Loucy (cell line): ENCODE data around the gene SRSF4.

Experiments
- H2AFZ ChIP-seq: fragments of 200-600 bp; sonication (generic); 2 replicates; pipeline ENCODE4 v1.6.0; 2016; ENCODE audit warnings: antibody characterized with exemption, mild to moderate bottlenecking, low read length, moderate library complexity
- H3F3A ChIP-seq: fragments of 200-600 bp; 2 replicates; pipeline ENCODE4 v1.6.0; 2016; ENCODE audit warnings: antibody characterized with exemption, low read depth, mild to moderate bottlenecking
- H3K27me3 ChIP-seq: fragments of 200-600 bp; sonication (generic); 2 replicates; pipeline ENCODE4 v1.6.1; 2014; ENCODE audit warnings: low read length, mild to moderate bottlenecking; ENCODE audit not compliant: insufficient read depth, poor library complexity, severe bottlenecking
- H3K36me3 ChIP-seq: fragments of 200-600 bp; sonication (generic); 2 replicates; pipeline ENCODE4 v1.6.1; 2016; ENCODE audit warnings: low read length; ENCODE audit not compliant: insufficient read depth
- H3K4me1 ChIP-seq: fragments of 200-600 bp; sonication (generic); 2 replicates; pipeline ENCODE4 v1.5.1; 2014; ENCODE audit warnings: low read length, mild to moderate bottlenecking; ENCODE audit not compliant: insufficient read depth, poor library complexity, severe bottlenecking
- H3K4me2 ChIP-seq: fragments of 200-600 bp; sonication (generic); 2 replicates; pipeline ENCODE4 v1.6.0; 2014; ENCODE audit warnings: antibody characterized with exemption, low read length, low read depth, mild to moderate bottlenecking; ENCODE audit not compliant: poor library complexity, severe bottlenecking
- H3K4me3 ChIP-seq: fragments of 200-600 bp; sonication (generic); 2 replicates; pipeline ENCODE4 v1.5.1; 2014; ENCODE audit warnings: low read length, mild to moderate bottlenecking, mixed read lengths; ENCODE audit not compliant: poor library complexity, severe bottlenecking
- H3K79me2 ChIP-seq: fragments of 200-600 bp; sonication (generic); 2 replicates; pipeline ENCODE4 v1.6.1; 2014; ENCODE audit warnings: low read length; ENCODE audit not compliant: insufficient read depth
- H3K9ac ChIP-seq: fragments of 200-600 bp; sonication (generic); 2 replicates; pipeline ENCODE4 v1.6.0; 2014; ENCODE audit warnings: mild to moderate bottlenecking, low read depth, low read length, moderate library complexity; ENCODE audit not compliant: poor library complexity, severe bottlenecking
- H3K9me2 ChIP-seq: fragments of 200-600 bp; sonication (generic); replicated peaks from 2 replicates; pipeline ENCODE4 v1.6.1; 2016; ENCODE audit warnings: low read depth, low read length, mixed read lengths
- H3K9me3 ChIP-seq: fragments of 200-600 bp; sonication (generic); 2 replicates; pipeline ENCODE4 v1.6.1; 2014; ENCODE audit warnings: mild to moderate bottlenecking, antibody characterized with exemption, low read length, low read depth; ENCODE audit not compliant: insufficient read depth
- H4K20me1 ChIP-seq: fragments of 200-600 bp; sonication (generic); 2 replicates; pipeline ENCODE4 v1.6.0; 2014; ENCODE audit warnings: antibody characterized with exemption, low read length, mild to moderate bottlenecking; ENCODE audit not compliant: insufficient read depth, poor library complexity, severe bottlenecking
- EZH2phosphoT487 ChIP-seq: fragments of 200-600 bp; IDR thresholded peaks from 2 replicates; pipeline ENCODE4 v1.6.1; 2018; ENCODE audit warnings: antibody characterized with exemption, mild to moderate bottlenecking, moderate library complexity, borderline replicate concordance
- TF ChIP-seq, protein P1 (sequence below): fragments of 200-600 bp; sonication (generic); conservative IDR thresholded peaks from 2 replicates; pipeline ENCODE4 v1.5.1; 2014; ENCODE audit warnings: mild to moderate bottlenecking, antibody characterized with exemption, low read length

The SRSF4 gene

DNA sequence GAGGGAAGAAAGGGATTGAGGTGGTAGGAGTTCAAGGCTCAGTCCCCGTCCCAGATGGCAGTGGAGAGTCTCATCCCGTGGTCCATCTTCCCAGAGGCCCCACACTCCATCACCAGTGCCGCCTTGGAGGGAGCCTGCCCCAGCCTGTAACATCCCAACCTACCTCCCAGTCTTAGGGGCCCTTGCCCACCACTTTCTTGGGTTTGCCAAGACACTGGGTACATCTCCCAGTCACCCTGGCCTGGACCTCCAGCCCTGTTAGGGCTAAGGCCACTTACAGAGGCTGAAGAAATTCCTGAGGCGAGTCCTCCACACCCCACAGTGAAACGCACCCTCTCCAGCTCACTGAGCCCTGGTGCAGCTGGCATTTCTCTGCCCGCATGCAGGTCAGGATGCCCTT is 61.3 kb downstream of the SRSF4 start:
- Histone ChIP-seq H3K4me3 (no peak overlapping the region), H4K20me1 (no peaks in the 10 kb centered on the region), H2AFZ (no peak overlapping the region), H3K9me2 (no peaks in the 10 kb centered on the region), H3K4me2 (no peak overlapping the region), H3K27me3 (no peaks in the 10 kb centered on the region), H3F3A (no peaks in the 10 kb centered on the region), H3K79me2 (no peaks in the 10 kb centered on the region), H3K9ac (no peak overlapping the region), H3K36me3 (peaks cover 21% of the 10 kb centered on the region; the same call in 1 of the 2 replicates), H3K9me3 (no peaks in the 10 kb centered on the region), H3K4me1 (no peaks in the 10 kb centered on the region)
- no peak for TF ChIP-seq EZH2phosphoT487
- TF ChIP-seq, protein P1, sequence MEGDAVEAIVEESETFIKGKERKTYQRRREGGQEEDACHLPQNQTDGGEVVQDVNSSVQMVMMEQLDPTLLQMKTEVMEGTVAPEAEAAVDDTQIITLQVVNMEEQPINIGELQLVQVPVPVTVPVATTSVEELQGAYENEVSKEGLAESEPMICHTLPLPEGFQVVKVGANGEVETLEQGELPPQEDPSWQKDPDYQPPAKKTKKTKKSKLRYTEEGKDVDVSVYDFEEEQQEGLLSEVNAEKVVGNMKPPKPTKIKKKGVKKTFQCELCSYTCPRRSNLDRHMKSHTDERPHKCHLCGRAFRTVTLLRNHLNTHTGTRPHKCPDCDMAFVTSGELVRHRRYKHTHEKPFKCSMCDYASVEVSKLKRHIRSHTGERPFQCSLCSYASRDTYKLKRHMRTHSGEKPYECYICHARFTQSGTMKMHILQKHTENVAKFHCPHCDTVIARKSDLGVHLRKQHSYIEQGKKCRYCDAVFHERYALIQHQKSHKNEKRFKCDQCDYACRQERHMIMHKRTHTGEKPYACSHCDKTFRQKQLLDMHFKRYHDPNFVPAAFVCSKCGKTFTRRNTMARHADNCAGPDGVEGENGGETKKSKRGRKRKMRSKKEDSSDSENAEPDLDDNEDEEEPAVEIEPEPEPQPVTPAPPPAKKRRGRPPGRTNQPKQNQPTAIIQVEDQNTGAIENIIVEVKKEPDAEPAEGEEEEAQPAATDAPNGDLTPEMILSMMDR: no peak

DNA sequence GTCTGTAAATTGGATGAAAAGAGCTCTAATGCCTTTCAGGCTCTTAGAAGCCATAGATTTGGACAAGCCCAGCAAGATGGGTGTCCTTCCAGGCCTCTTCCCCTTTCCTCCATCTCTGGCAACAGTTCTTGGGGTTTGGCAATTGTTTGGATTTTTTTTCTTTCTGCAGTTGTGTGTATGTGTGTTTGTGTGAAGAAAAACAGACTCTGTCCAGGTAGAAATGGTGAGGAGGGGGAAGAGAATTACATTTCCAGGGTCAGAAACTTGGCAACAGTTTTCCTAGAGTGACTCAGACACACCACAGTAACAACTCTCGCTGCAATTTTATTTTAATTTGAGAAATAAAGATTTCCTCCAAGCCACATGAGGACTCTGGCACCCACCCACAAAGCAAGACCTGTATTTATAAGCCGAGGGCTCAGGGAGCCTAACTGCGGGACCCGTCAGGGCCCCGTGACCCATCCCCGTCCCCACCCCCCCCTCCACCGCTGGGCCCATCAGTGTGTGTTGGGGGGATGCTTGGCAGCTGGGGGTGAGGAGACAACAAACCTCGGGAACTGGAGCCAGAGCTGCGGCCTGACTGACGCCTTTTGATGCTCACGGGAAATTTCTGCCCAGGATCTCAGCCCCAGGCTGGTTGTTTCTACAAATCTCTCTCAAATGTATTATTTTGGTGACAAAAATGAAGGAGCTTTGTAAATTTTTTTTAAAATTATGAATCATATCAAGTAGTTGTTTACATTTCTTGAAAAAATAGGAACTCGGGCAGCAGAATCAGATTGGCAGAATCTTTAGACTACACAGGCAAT is 62.4 kb downstream of the SRSF4 start:
- Histone ChIP-seq H3F3A (no peaks in the 10 kb centered on the region), H3K79me2 (no peaks in the 10 kb centered on the region), H3K9me2 (no peaks in the 10 kb centered on the region), H3K9ac (no peak overlapping the region), H3K9me3 (no peaks in the 10 kb centered on the region), H3K4me3 (no peak overlapping the region), H3K36me3 (peaks cover 22% of the 10 kb centered on the region; the same call in 1 of the 2 replicates), H3K4me2 (no peak overlapping the region), H3K4me1 (no peaks in the 10 kb centered on the region), H2AFZ (no peak overlapping the region), H4K20me1 (no peaks in the 10 kb centered on the region), H3K27me3 (no peaks in the 10 kb centered on the region)
- TF ChIP-seq, protein P1: no peak
- no peak for TF ChIP-seq EZH2phosphoT487

DNA sequence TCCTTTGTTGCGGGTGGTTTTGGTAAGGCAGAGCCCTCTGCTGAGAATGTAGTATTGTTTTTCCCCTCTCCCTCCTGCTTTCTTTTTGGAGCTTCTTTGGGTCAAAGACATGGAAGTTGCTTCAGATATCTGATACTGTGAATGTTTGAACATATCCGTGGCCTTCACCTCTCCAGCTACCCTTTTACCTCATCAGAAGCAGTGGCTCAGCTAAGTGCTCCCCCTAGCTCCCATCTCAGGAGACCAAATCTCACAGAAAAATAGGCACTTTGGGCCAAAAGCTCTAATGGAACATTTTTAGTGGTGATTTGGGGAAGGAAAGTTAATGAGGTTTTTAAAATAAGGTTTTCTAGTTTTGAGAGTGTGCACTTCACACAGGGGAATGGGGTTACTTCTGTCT is 64.3 kb downstream of the SRSF4 start:
- H3K36me3 ChIP-seq: peaks cover 41% of the 10 kb centered on the region; the same call in 1 of the 2 replicates
- no peaks in the 10 kb centered on the region for H3K79me2 ChIP-seq
- H3F3A ChIP-seq: no peaks in the 10 kb centered on the region
- no peak for TF ChIP-seq EZH2phosphoT487
- TF ChIP-seq, protein P1: peak; percentile 21
- H3K27me3 ChIP-seq: no peaks in the 10 kb centered on the region
- H2AFZ ChIP-seq: no peak overlapping the region
- H4K20me1 ChIP-seq: no peaks in the 10 kb centered on the region
- no peaks in the 10 kb centered on the region for H3K4me1 ChIP-seq
- no peak overlapping the region for H3K4me3 ChIP-seq
- no peaks in the 10 kb centered on the region for H3K9me3 ChIP-seq
- no peak overlapping the region for H3K4me2 ChIP-seq
- no peaks in the 10 kb centered on the region for H3K9me2 ChIP-seq
- no peak overlapping the region for H3K9ac ChIP-seq
